GM18505 (cell line): ENCODE results near the gene COL9A2.

ENCODE experiments used
- ATAC-seq: cut with Tn5 transposase; IDR thresholded peaks from one replicate; pipeline ENCODE4 v1.9.1; 2021; ENCODE audit not compliant: unreplicated experiment
- POLR2A ChIP-seq: IDR thresholded peaks from 4 replicates; pipeline ENCODE4 v1.6.1; 2011; ENCODE audit warnings: borderline replicate concordance; ENCODE audit not compliant: insufficient read depth, insufficient read length; ENCODE audit errors: extremely low read depth

The COL9A2 gene

GRCh38 chr1:40256401-40257084 is 60.5 kb downstream of the COL9A2 start:
- no peak for ATAC-seq
- no peak for TF ChIP-seq POLR2A

GRCh38 chr1:40255231-40255630 is 61.9 kb downstream of the COL9A2 start:
- no peak for TF ChIP-seq POLR2A
- no peak for ATAC-seq

GRCh38 chr1:40252601-40253000 is 64.5 kb downstream of the COL9A2 start:
- no peak for ATAC-seq

GRCh38 chr1:40251456-40251855 is 65.6 kb downstream of the COL9A2 start:
- ATAC-seq, result no peak
- TF ChIP-seq POLR2A, result no peak

More at GRCh38 chr1:40252601-40253000, 64.5 kb downstream of the COL9A2 start:
- no peak for TF ChIP-seq POLR2A
